HG03280 (cell line): Measurements from ENCODE around the gene TUBD1.
"Not testable (repeated sequence)": the region's sequence is repeated elsewhere in the genome, so short reads cannot be mapped to it uniquely, and the experiment has no call there.

Experiments used
- ATAC-seq: cut with Tn5 transposase; IDR thresholded peaks from one replicate; pipeline ENCODE4 v1.9.1; 2021; ENCODE audit warnings: mild to moderate bottlenecking, moderate library complexity; ENCODE audit not compliant: unreplicated experiment

TUBD1 gene

DNA sequence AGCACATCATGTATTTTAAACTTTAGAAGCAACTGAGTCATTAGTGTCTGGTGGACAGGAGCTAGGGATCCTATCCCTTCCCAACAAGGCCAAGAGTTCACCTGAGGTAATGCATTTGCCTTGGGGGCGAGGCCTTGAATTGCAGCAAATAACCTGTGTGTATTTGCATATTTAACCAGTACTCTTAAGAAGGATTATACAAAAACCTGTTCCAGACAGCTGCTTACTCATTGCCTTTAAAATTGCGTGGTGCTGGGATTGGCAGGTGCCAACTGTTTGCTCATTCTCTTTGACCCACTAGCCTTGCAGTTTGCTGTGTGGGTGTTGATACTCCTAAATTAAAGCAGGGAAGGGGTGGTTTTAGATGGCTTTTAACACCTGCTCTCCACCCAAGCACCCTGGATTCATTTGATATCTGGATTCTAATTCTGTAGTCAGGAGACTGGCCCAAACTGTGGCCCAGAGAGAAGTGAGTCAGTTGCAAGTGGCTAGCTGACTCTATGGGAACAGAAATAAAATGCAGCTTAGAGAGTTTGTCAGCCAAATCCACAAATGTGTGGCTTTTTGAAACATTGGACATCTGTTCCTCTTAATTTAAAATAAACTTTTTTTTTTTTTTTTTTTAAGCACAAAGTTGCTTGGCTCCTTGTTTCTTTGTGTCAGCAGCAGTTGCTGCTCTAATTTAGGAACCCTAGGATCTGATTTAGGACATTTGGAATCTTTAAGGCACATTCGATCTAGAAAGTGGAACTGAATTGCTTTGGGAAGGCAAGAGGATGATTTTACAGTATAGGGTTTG lies 46.9 kb downstream of the TUBD1 start:
- no peak for ATAC-seq

GRCh38 chr17:59844884-59845594 lies 47.7 kb downstream of the TUBD1 start:
- ATAC-seq, result no peak

GRCh38 chr17:59842901-59843652 lies 49.7 kb downstream of the TUBD1 start:
- ATAC-seq, result peak; percentile 35

DNA sequence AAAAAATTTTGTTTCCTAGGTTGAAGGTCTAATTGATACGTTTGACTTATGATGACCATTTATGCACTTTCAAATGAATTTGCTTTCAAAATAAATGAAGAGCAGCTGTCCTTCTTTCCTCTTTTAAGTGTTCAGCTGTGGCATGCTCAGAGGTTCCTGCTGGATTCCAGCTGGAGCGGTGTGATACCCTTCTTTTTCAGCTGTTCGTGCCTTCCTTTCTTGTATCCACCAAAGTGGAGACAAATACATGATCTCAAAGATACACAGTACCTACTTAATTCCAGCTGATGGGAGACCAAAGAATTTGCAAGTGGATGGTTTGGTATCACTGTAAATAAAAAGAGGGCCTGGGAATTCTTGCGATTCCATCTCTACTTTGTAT lies 50.9 kb downstream of the TUBD1 start:
- ATAC-seq, result not testable (repeated sequence)

DNA sequence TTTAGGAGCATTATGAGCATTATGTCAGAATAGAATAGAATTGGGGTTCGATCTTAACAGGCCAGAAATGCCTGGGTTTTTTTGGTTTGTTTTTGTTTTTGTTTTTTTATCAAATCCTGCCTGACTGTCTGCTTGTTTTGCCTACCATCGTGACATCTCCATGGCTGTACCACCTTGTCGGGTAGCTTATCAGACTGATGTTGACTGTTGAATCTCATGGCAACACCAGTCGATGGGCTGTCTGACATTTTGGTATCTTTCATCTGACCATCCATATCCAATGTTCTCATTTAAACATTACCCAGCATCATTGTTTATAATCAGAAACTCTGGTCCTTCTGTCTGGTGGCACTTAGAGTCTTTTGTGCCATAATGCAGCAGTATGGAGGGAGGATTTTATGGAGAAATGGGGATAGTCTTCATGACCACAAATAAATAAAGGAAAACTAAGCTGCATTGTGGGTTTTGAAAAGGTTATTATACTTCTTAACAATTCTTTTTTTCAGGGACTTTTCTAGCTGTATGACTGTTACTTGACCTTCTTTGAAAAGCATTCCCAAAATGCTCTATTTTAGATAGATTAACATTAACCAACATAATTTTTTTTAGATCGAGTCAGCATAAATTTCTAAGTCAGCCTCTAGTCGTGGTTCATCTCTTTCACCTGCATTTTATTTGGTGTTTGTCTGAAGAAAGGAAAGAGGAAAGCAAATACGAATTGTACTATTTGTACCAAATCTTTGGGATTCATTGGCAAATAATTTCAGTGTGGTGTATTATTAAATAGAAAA lies 51.5 kb downstream of the TUBD1 start:
- ATAC-seq, result not testable (repeated sequence)

GRCh38 chr17:59840329-59841090 lies 52.2 kb downstream of the TUBD1 start:
- ATAC-seq, result no peak

DNA sequence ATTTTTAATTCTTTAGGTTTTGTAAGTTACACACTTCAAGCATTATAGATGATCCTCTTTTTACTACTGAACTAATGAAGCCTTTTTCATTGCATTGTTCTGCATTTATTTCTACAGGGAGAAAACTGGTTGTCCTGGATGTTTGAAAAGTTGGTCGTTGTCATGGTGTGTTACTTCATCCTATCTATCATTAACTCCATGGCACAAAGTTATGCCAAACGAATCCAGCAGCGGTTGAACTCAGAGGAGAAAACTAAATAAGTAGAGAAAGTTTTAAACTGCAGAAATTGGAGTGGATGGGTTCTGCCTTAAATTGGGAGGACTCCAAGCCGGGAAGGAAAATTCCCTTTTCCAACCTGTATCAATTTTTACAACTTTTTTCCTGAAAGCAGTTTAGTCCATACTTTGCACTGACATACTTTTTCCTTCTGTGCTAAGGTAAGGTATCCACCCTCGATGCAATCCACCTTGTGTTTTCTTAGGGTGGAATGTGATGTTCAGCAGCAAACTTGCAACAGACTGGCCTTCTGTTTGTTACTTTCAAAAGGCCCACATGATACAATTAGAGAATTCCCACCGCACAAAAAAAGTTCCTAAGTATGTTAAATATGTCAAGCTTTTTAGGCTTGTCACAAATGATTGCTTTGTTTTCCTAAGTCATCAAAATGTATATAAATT lies 53.0 kb downstream of the TUBD1 start:
- no peak for ATAC-seq

DNA sequence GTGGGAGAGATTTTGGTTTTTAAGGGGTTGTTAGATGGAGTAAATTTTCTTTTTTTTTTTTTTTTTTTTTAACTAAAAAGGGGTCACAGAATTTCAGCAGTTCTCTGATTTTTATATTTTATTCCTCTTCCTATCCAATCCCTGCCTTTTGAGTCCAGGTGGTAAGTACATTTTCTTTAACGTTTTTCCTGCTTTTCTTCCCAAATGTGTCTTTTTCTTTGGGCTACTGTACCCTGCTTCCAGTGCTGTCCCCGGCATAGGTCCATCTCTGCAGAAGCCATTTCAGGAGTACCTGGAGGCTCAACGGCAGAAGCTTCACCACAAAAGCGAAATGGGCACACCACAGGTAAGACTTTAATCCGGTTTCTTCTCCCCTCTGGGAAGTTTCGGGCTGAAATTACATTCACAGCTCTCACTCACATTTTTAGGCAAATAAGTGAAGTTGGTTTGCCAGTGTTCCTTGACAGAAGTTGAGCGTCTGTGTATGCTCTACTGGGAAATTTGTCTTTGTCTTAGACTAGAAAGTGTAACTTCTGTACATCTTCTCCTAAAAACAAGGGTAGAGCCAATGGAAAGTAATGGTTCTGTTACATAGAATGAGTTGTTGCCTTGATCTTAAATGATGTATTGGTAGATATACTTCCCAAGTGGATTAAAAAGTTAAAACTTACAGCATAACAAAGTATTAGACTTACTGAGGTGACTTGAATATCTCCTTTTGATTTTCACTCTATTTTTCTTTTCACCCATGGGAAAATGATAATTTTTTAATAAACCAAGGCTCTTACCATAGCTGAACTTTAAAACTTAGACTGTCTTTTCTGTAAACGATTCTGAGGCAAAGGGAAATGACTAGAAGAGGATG lies 54.5 kb downstream of the TUBD1 start:
- ATAC-seq, result no peak

DNA sequence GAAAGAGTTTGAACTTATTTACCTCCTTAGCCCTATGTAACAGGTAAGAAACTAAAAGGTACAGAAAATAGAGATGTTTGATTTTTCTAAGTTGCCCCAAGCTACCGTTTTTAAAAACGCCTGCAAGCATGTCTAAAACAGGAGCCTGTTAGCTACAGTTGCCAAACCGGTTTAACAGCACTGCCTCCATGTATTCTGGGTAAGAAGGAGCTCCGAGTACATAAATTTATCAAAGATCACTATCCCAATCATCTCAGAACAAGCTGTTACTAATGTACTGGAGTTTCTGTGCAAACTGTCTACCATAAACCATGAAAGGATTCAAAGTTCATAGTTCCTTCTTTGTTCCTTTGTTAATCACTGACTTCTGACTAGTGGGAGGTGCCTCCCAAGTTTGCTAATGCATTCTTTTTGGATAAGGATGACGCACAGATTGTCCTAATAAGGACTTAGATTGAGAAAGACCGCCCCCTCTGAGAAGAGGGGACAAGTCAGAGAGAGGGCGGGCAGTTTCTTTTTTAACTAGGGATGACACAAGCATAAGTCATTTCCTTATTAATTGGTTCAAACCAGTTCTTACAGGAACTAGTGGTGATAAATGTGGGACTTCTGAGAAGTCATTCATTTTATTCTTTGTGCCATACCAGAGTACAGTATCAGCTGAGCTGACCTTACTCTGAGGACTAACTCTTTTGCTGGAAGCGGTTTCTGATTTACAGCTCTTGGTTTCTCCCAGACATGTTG lies 55.3 kb downstream of the TUBD1 start:
- ATAC-seq, result peak; percentile 78

GRCh38 chr17:59832883-59833379 lies 59.8 kb downstream of the TUBD1 start:
- ATAC-seq, result no peak

DNA sequence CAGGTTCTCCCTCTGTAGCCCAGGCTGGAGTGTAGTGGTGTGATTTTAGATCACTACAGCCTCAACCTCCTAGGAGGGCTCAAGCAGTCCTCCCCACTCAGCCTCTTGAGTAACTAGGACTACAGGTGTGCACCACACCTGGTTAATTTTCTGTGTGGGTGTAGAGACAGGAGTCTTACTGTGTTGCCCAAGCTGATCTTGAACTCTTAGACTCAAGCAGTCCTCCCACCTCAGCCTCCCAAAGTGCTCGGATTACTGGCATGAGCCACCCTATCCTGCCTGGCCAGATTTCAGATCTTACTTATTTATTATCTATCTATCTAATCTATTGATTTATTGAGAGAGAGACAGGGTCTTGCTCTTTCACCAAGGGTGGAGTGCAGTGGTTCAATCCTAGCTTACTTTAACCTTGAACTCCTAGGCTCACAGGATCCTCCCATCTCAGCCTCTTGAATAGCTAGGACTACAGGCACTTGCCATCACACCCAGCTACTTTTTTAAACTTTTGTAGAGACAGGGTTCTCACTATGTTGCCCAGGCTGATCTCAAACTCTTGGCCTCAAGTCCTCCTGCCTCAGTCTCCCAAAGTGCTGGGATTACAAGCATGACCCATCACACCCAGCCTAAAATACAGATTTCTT lies 61.8 kb downstream of the TUBD1 start:
- no peak for ATAC-seq

DNA sequence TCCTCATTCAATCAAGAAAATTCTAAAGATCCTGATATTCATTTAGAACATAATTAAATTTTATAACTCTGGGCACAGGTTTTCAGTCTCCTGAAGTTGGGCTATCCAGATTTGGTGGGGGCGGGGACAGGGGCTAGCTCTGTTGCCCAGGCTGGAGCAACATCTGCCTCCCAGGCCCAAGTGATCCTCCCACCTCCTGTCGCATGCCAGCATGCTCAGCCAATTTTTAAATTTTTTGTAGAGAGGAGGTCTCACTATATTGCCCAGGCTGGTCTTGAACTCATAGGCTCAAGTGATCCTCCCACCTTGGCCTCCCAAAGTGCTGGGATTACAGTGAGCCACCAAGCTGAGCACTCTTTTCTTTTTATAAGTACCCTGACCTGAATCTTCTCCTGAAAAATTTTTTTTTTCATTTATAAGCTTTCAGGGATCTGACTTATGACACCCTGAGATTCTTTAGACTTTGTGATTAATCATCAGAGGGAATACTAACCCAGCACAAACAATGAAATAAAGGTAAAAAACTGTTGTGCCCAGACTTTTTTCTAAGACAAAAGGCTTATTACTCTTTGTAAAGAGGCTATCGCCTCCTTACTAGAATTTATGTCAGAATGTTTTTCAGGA lies 62.6 kb downstream of the TUBD1 start:
- no peak for ATAC-seq

GRCh38 chr17:59829217-59830006 lies 63.3 kb downstream of the TUBD1 start:
- ATAC-seq, result peak; percentile 62

- ATAC-seq, result not testable (repeated sequence)
Observed at GRCh38 chr17:59828819-59829216, 63.9 kb downstream of the TUBD1 start.

GRCh38 chr17:59828478-59828760 lies 64.3 kb downstream of the TUBD1 start:
- no peak for ATAC-seq
